NCI-H1417 treated with DMSO at 0.1 percent for 48 hours (cell line): ENCODE data around the gene HDAC10.

Source experiments
- DNase-seq: peaks from one replicate; lab custom pipeline; 2025; lab: John Stamatoyannopoulos, UW

HDAC10 gene, protein sequence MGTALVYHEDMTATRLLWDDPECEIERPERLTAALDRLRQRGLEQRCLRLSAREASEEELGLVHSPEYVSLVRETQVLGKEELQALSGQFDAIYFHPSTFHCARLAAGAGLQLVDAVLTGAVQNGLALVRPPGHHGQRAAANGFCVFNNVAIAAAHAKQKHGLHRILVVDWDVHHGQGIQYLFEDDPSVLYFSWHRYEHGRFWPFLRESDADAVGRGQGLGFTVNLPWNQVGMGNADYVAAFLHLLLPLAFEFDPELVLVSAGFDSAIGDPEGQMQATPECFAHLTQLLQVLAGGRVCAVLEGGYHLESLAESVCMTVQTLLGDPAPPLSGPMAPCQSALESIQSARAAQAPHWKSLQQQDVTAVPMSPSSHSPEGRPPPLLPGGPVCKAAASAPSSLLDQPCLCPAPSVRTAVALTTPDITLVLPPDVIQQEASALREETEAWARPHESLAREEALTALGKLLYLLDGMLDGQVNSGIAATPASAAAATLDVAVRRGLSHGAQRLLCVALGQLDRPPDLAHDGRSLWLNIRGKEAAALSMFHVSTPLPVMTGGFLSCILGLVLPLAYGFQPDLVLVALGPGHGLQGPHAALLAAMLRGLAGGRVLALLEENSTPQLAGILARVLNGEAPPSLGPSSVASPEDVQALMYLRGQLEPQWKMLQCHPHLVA

DNA sequence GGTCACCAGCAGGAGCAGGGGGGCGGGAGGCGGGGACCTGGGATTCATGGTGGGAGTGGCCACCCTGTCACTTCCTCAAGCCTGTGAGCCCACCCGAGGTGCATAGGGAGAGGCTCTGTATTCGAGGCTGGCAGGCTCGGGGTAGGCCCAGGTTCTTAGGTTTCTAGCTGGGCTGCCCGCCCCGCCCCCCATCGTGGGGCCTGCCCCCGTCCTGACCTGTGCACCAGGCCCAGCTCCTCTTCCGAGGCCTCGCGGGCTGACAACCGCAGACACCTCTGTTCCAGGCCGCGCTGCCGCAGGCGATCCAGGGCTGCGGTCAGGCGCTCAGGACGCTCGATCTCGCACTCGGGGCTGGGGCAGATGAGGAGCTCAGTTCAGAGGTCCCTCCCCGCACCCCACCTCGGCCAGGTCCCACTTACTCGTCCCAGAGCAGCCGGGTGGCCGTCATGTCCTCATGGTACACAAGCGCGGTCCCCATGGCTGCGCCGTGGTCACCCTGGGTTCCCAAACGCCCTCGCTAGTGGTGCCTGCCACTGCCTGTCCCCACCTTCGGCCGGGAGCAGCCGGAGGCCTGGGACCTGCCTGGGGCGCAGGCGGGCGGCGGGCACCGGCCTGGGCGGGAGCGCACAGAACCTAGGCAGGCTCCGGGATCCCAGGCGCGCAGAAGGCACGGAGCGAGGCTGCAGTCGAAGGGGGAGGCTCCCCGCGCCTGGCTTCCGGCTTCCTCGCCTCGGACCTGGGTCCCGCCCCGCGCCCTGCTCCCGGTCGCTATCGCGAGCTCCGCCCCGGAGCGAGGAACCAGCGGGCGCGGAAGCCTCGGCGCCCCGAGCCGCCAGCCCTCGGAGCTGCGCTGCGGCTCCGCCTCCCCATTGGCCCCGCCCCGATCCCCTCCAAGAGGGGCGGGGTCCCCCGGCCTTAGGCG lies at the start of gene HDAC10:
Gene HDAC10 (minus strand): TSS at position 711 of the 922 bp plus-strand sequence. CDS start 233 bp downstream, at position 478.
- no peak for DNase-seq

- DNase-seq = no peak
Measured at GRCh38 chr22:50300620-50301257, 49.7 kb upstream of the HDAC10 start.

DNA sequence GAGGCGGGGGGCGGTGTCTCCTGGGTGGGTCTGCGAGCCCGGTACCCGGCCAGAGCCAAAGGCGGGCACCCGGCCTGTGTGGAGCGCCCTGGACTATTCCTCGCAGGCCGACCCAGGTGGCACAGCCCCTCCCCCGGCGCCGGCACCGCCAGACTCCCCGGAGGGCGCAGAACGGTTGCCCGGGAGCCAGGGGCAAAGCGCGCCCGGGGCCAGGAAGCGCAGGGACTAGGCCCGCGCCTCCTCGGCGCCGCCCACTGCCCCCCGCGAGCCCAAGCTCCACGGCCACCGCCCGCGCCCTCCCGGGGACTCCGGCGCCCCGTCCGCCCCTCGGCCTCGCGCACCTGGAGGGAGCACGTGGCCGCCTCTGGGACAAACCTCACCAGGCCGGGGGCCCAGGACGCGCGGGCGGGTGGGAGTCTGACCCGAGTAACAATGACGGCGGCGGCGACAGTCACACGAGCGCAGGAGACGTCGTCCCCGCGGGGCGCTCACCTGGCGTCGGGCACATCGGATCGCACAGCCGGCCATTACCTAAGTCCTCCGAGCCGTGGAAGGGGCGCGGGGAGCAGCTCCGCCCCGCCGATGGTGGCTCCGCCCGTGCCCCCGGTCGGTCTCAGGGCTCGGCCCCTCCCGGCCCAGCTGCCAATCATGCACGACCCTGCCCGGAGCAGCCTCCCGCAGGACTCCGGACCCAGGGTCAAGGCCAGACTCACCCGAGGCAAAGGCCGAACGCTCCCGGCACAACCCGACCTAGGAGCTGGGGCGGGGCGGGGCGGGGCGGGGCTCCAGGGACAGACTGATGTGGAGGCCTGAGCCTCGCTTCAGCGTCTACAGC lies 48.9 kb upstream of the HDAC10 start:
- DNase-seq = no peak

DNA sequence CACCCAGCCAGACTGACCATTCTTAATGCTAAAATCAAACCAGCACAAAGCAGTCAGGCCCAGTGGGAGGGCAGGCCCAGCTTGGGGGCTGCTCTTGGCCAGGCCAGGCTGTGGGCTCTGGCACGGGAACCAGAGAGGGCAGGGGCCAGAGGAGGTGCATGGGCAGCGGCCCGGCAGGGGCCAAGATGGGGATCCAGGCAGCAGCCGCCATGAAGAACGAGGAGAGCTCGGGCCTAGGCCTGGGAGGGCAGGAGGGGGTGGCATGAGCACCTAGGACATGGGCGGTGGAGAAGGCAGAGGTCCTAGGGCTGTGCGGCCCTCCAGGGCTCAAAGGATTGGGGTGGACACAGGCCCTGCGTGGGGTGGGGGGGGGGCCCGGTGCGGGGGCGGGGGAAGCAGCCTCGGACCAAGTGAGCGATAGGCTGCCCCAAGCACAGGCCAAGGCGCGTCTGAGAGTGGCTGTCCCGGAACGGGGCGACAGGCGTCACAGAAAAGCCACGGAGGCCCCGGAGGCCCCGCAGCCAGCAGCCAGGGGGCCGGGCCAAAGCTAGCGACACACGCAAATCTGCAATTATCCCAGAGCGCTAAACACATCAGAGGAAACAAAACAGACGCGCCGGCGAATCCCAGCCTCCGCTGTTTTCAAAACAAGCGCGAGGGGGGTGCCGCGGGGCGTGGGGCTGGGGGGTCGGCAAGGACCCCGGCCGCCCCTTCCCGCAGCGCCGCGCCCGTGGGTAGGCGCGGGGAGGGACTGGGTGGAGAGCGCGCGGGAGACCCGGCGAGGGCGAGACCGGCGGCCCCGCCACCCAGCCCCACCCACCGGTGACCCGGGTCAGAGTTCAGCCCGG lies 48.1 kb upstream of the HDAC10 start:
- no peak for DNase-seq

GRCh38 chr22:50298266-50298637 lies 47.2 kb upstream of the HDAC10 start:
- no peak for DNase-seq

DNA sequence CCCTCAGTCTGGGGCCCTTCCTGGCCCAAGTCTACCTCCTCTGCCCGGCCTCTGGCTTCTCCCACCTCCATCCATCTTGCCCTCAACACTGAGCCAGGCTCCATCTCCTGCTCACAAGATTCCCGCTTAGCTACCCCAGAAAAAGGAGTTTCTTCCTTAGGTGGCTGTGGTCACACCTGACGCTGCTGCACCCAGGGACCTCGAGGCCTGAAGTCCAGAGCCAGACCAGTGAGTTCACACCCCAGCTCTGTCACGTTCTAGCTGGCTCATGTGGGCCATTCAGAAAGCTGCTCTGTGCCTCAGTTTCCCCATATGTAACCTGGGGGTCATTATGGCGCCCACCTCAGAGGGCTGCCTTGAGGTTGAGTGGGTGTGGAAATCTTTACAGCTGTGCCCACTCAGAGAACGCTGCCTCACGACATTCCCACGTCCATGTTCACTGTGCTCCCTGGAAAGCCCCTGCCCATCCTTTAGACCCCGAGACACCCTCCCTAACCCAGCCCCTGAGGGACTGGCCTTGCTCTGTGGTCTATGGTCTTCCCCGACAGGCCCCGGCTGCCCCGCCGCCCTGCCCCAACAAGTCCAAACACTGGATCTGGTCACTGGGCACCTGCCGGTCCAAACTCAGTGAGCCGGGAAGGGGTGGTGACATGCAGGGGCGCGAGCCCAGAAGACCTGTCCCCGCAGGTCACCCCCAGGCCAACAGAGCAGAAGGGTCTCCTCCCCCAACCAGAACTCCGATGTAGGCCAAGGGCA lies 46.6 kb upstream of the HDAC10 start:
- no peak for DNase-seq

DNA sequence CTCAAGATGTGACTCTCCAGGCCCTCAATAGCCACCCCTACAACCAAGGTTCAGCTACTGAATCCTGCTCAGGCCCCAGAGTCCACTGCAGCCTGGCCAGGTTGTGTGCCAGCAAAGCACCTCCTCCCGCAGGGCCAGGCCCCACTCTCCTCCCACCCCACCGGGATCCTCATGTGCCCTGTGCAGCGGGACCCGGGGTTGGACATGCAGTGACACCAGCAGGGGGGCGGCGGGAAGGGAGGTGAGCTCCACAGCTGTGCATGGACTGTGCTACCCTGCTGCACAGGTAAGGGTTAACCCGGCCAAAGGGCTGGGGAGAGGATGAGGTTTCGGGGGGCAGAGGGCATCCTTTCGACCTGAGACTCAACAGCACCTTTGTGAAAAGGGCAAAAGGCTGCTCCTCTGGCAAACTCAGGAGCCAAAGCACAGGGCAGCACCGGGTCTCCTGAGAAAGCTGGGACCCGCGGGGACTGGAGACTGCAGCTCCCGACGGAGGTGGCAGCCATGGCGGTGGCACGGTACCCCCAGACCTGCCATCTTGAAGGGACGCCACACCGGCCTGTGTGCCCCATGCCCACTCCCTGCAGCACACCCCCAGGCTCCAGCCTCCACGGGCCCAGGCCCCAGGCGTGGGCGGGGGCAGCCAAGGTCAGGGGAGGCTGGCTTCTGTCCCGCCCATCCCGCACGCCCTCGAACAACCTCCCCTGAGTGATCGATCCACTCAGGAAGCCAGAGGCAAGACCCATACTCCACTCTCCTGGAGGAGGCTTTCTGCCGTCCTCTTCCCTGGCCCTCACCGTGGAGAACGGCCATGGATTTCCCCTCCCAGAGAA lies 45.8 kb upstream of the HDAC10 start:
- no peak for DNase-seq

DNA sequence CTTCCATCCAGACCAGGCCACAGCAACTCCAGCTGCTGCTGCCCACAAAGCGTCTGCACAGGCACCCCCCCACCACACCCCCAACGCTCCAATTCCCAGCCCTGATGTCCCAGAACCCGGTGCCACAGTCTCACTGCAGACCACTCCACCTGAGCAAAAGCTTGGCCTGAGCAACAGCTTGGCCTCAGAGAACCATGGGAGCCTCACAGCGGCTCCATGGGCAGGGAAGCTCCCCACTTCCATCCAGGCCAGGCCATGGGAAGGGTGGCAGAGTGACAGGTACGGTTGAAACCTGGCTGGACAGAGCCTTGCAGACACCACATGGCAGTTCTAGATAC lies 43.2 kb upstream of the HDAC10 start:
- DNase-seq = no peak

DNA sequence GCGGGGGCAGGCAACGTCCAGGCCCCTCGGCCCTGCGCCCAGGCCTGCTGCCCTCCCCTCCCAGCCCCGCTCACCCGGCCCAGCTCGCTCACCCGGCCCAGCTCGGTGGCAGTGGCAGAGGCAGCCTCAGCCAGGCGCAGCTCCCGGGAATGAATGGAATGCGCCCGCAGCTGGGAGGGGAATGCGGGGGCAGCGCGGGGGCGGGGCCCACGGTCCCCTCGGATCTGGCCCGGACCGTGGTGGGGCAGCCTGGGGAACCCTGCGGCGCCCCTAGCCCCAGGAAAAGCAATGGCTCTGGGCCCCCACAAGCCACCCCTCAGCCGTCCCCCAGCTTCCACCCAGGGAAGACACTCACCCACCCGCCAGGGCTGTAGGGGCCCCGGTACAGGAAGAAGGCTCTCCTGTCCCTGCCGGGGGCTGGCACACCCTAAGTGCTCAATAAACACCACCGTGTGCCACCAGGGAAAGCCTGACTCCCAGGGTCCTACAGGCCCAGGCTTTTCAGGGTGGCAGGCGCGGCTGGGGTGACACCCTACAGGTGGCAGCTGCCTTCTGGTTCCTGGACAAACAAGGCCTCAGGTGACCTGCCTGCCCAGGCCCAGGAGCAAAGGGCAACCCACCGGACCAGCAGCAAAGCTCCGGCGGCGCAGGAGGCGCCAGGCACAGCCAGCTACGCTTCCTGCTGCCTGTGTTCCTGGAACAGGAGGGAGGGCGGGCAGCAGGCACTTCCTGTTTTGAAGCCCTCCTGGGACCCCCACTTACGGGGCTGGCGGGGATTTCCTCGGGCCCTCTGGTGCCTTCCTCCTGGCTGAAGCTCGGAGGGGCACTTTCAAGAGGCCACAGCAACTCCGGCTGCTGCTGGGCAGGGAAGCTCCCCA lies 42.6 kb upstream of the HDAC10 start:
- no peak for DNase-seq

DNA sequence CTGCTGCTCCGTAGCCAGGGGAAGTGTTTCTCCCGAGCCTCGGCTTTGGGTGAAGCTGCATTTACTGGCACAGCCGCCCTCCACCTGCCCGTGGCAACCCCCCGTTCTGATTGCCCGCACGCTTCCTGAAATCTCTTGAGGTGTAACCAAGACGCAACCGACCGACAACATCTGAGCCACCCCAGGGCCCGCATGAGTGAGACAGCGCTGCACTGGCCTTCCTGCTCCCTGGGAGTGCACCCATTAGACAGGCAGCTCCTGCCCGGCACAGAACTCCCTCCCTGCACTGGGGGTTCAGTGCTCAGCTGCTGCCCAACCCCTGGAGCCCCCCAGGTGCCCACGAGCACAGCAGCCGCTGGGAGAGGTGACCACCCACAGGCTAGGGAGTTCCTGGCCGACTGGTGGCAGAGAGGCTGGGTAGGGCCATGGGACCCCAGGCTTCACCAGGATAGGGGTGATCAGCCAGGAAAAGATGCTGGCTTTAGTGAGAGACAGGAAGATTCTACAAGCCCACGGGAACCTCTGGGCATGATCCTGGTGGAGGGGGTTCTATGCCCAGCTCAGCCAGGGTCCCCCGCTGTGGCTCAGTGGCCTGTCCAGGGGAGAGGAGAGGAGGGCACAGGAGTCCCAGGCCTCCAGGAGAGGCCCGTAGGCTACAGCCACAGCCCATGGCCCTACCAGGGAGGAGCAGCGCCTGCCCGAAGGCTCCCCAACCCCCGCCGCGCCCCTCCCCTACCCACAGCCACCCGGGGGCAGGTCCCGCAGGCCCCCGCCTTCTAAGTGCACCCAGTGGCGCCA lies 41.8 kb upstream of the HDAC10 start:
- DNase-seq = no peak

GRCh38 chr22:50289942-50290630 lies 39.0 kb upstream of the HDAC10 start:
- no peak for DNase-seq

DNA sequence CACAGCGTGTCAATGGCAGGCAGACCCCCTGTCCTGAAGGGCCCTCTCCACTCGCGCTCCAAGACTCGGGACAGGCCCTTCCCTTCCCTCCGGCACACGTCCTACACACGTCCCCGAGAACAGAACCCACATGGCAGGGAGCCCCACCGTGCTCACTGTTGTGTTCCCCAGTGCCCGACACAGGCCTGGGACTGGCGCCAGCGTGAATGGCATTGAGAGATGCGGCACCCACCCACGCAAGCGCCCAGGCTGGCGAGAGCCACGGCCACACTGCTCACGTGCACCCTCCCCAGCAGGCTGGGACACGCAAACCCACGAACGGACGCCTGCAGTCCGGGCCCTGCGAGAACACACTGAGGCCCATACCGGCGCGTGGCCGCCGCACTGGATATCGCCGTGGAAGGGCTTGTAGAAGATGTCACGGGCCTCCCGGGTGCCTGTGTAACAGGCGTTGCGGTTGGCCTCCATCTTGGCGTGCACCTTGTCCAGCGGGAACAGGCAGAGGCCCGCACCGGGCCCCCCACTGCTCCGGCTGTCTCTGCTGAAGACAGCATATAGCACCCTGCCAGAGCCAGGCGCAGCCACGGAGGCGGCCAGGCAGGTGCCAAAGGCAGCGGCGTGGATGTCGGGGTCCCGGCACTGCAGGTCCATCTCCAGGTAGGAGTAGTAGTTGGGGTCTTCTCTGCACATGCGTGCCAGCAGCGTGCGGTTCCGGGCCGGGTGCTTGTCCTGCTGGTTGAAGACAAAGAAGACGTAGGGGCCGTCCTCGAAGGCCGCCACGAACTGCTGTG lies 38.3 kb upstream of the HDAC10 start:
- DNase-seq = no peak

GRCh38 chr22:50287731-50288130 lies 36.7 kb upstream of the HDAC10 start:
- DNase-seq = no peak

GRCh38 chr22:50286701-50287318 lies 35.7 kb upstream of the HDAC10 start:
- no peak for DNase-seq

- no peak for DNase-seq
Measured at GRCh38 chr22:50286275-50286674, 35.2 kb upstream of the HDAC10 start.
